ENCODE data around the gene TEX52. TPM values are rescaled to one million over a fixed set of nuclear protein-coding genes. Genes with fewer than 3 reads are reported as not detected.
"Not testable (repeated sequence)": the region's sequence is repeated elsewhere in the genome, so short reads cannot be mapped to it uniquely, and the experiment has no call there.

Gene TEX52
- total RNA-seq, 1 donor from 2014 or later, result not detected

- no peaks in the 10 kb centered on the region for H3K9me3 Mint-ChIP-seq (ENCODE audit: unreplicated experiment)
- no peak overlapping the region for H3K27ac Mint-ChIP-seq (ENCODE audit: unreplicated experiment)
- peaks cover 8% of the 10 kb centered on the region for H3K27me3 Mint-ChIP-seq (ENCODE audit: unreplicated experiment)
- no peak overlapping the region for H3K4me3 Mint-ChIP-seq (ENCODE audit: unreplicated experiment)
- DNase-seq (ENCODE audit: low spot score), result no peak
- no peak for TF ChIP-seq CTCF (IDR thresholded peaks at IDR 0.05; ENCODE audit: unreplicated experiment)
- peaks cover 17% of the 10 kb centered on the region for H3K36me3 Mint-ChIP-seq (ENCODE audit: low read depth, unreplicated experiment)
- peaks cover 21% of the 10 kb centered on the region for H3K4me1 Mint-ChIP-seq (ENCODE audit: unreplicated experiment)
Measured at GRCh38 chr12:2879853-2880252, 23.0 kb upstream of the TEX52 start.

- no peak for TF ChIP-seq CTCF (IDR thresholded peaks at IDR 0.05; ENCODE audit: unreplicated experiment)
- peaks cover 21% of the 10 kb centered on the region for H3K4me1 Mint-ChIP-seq (ENCODE audit: unreplicated experiment)
- H3K4me3 Mint-ChIP-seq (ENCODE audit: unreplicated experiment), result peak overlapping the region; percentile 98
- H3K36me3 Mint-ChIP-seq (ENCODE audit: low read depth, unreplicated experiment), result peaks cover 15% of the 10 kb centered on the region
- H3K27ac Mint-ChIP-seq (ENCODE audit: unreplicated experiment), result peak overlapping the region; percentile 79
- peaks cover 6% of the 10 kb centered on the region for H3K27me3 Mint-ChIP-seq (ENCODE audit: unreplicated experiment)
- DNase-seq (ENCODE audit: low spot score), result no peak
- no peaks in the 10 kb centered on the region for H3K9me3 Mint-ChIP-seq (ENCODE audit: unreplicated experiment)
Measured at GRCh38 chr12:2877953-2878732, 21.3 kb upstream of the TEX52 start.

GRCh38 chr12:2877047-2877952 lies 20.5 kb upstream of the TEX52 start, which contains the start of the genes FOXM1 and RHNO1:
TSS of gene FOXM1 (minus strand) at chr12:2877174. CDS start at chr12:2874478, 2,696 bp downstream.
TSS of gene RHNO1 (plus strand) at chr12:2877223. CDS start at chr12:2885367, 8,144 bp downstream.
- DNase-seq (ENCODE audit: low spot score), result peak; percentile 92
- no peak for TF ChIP-seq CTCF (IDR thresholded peaks at IDR 0.05; ENCODE audit: unreplicated experiment)
- no peaks in the 10 kb centered on the region for H3K9me3 Mint-ChIP-seq (ENCODE audit: unreplicated experiment)

GRCh38 chr12:2876431-2877046 lies 19.7 kb upstream of the TEX52 start:
- Mint-ChIP-seq H3K9me3 (ENCODE audit: unreplicated experiment) (no peaks in the 10 kb centered on the region), H3K4me1 (ENCODE audit: unreplicated experiment) (peaks cover 21% of the 10 kb centered on the region), H3K36me3 (ENCODE audit: low read depth, unreplicated experiment) (peaks cover 15% of the 10 kb centered on the region), H3K27ac (ENCODE audit: unreplicated experiment) (no peak overlapping the region), H3K4me3 (ENCODE audit: unreplicated experiment) (peak overlapping the region; percentile 89), H3K27me3 (ENCODE audit: unreplicated experiment) (peaks cover 6% of the 10 kb centered on the region)
- no peak for TF ChIP-seq CTCF (IDR thresholded peaks at IDR 0.05; ENCODE audit: unreplicated experiment)
- peak; percentile 15 for DNase-seq (ENCODE audit: low spot score)

More at GRCh38 chr12:2877047-2877952, 20.5 kb upstream of the TEX52 start, which contains the start of the genes FOXM1 and RHNO1:
- Mint-ChIP-seq H3K36me3 (ENCODE audit: low read depth, unreplicated experiment) (peaks cover 15% of the 10 kb centered on the region), H3K4me3 (ENCODE audit: unreplicated experiment) (peak within 1 kb of the TSS; percentile 98), H3K4me1 (ENCODE audit: unreplicated experiment) (peaks cover 21% of the 10 kb centered on the region), H3K27me3 (ENCODE audit: unreplicated experiment) (peaks cover 6% of the 10 kb centered on the region), H3K27ac (ENCODE audit: unreplicated experiment) (peak within 1 kb of the TSS; percentile 79)

GRCh38 chr12:2868986-2869632 lies 12.3 kb upstream of the TEX52 start:
- DNase-seq (ENCODE audit: low spot score); H3K4me3 Mint-ChIP-seq (ENCODE audit: unreplicated experiment); H3K9me3 Mint-ChIP-seq (ENCODE audit: unreplicated experiment); H3K27ac Mint-ChIP-seq (ENCODE audit: unreplicated experiment); H3K27me3 Mint-ChIP-seq (ENCODE audit: unreplicated experiment); H3K4me1 Mint-ChIP-seq (ENCODE audit: unreplicated experiment): not testable (repeated sequence)
- H3K36me3 Mint-ChIP-seq (ENCODE audit: low read depth, unreplicated experiment), result peaks cover 11% of the 10 kb centered on the region

All from endothelial cell (in vitro differentiated cells).